Stimulated activated CD4-positive, alpha-beta T cell treated with anti-CD3 and anti-CD28 coated beads, Interleukin-2, amount 100 ng/mL, for 24 hours (primary cell): Measurements from ENCODE around the gene XPO5.
"Not testable (repeated sequence)": the region's sequence is repeated elsewhere in the genome, so short reads cannot be mapped to it uniquely, and the experiment has no call there.

Source experiments
- DNase-seq, 2 donors: peaks; one replicate each; pipeline ENCODE4 v3.0.0-alpha.2; 2020

XPO5 gene

DNA sequence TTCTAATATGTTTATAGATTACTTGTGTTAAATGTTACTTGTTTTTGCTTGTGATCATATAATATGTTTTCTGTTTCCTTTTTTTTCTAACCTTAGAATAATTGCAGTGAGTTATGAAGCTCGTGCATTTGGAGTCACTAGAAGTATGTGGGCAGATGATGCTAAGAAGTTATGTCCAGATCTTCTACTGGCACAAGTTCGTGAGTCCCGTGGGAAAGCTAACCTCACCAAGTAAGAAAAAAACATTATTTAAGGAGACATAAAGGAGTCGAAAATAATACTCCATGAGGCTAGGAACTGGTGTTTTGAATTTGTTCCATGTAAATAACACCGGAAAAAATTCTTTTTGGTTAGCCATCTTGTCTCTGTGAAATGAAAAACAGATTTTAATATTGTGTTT lies 7.1 kb upstream of the XPO5 start:
- no peak for DNase-seq

DNA sequence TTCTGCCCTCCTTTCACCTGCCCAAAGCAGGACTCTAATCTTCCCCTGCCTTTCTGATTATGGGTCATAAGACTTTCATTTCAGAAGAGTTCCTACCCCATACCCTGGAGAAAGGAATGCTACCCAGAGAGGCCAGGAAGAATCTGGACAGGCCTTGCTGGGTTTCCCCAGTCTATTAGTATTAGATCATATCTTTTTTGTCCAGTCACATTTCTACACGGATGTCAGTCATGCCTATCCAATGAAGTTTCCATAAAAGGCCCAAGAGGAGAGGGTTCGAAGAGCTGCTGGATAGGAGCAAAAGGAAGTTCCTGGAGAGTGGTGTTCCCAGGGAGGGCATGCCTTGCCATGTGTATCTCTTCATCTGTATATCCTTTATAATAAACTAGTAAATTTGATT lies 3.3 kb upstream of the XPO5 start:
- no peak for DNase-seq

DNA sequence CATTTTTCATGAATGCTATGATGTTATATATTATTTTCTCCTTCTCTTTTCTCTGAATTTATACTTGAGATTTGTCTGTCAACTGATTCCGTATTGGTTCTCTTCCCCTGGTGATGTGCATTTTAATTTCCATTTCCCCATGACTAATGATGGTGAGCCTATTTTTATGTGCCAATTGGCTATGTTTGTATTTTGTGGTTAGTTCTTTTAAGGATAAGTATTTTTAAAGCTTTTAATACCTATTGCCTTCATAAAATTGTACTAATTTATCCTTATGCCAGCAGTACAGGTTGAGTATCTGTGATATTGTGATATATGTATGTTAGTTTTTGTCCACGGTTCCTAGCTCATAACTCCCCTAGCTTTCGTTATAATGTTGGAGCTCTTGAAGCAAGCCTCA lies 2.9 kb upstream of the XPO5 start:
- no peak for DNase-seq

DNA sequence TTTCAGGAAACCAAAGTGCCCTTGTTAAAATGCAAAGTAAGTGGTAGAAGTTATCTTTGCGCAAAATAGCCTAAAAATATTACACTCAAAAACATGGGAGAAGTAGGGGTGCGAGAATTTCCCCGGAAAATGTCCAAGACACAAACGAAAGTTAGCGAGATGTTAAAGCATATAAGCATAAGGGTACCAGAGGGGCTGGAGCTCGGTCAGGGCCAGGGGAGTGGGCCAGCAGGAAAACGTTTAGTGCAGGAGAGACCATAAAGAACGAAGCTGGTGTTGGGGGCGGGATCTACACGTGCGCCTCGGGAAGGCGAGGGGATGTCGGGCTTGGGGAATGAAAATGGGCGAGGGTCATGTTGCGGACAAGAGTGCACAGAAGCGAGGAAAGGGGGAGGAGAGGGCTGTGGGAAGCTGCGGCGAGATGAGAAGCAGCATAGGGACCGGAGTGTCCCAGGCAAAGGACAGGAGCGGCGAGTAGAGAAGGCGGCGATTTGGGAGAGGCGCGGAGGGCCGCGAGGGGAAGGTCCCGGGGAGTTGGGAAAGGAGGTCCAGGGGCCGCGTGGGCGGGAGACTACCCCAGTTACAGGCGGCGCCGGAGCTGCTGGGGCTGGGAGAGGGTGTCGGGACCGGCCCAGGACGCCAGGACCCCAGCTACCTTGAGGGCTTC lies 600 bp downstream of the XPO5 start:
- peak; percentile 56 to 57 for DNase-seq

DNA sequence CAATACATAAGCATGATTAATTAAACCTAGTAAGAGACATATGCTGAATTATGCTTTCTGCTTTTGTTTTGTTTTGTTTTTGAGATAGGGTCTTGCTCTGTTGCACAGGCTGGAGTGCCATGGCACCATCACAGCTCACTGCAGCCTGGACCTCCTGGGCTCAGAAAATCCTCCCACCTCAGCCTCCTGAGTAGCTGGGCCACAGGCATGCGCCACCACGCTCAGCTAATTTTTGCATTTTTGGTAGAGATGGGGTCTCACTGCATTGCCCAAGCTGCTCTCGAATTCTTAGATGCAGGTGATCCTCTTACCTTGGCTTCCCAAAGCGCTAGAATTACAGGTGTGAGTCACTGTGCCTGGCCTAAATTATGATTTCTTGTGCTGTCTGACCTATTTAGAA lies 3.8 kb downstream of the XPO5 start:
- no peak for DNase-seq

DNA sequence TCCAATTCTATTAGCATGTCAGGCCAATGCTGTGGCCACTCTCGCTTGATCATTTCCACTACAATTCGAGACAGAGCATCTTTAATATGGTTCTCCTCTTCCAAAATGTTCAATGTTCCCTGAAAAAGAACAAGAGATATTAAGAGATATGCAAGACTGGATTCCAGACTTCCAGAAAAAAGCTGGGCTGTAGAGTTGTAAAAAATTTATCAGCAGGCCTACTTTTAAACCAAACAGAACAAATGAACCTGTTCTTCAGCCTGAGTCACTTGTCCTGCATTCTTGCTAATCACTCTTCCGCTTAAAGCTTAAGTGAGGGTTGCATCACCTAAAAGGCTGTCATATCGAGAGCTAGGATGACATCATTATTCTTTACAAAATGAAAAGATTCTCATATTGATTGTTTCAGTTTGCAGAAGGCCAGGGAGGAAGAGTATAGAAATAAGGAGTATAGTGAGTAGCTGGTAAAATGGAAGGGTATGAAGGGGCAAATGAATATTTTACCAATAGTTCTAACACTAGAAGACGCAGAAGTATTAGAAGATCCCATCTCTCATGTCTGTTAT lies 4.9 kb downstream of the XPO5 start:
- DNase-seq: no peak

DNA sequence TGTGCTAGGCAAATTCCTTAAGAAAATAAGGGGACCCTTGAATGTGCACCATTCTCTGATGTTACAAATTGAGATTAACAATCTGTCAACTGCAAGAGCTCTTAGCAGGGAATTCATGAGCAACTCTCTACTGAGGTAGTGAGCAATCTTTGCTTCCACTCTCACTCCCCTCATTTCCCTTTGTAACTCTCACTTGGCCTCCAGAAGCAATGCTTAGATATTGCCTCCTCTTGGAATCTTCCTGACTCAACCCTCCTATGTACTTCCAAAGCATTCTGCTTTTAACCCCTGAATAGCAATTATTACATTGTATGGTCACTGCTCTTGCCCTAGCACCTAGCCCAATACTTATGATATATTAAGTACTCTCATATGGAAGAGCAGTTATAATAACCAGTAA lies 16.5 kb downstream of the XPO5 start:
- no peak for DNase-seq

DNA sequence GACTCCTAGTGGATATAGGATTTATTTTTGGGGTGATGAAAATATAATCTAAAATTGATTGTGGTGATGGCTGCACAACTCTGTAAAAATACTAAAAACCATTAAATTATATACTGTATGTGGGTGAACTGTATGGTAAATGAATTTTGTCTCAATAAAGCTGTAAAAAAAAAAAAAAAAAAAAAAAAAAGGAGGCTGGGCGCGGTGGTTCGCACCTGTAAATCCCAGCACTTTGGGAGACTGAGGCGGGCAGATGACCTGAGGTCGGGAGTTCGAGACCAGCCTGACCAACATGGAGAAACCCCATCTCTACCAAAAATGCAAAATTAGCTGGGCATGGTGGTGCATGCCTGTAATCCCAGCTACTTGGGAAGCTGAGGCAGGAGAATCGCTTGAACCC lies 18.2 kb downstream of the XPO5 start:
- DNase-seq: not testable (repeated sequence)

DNA sequence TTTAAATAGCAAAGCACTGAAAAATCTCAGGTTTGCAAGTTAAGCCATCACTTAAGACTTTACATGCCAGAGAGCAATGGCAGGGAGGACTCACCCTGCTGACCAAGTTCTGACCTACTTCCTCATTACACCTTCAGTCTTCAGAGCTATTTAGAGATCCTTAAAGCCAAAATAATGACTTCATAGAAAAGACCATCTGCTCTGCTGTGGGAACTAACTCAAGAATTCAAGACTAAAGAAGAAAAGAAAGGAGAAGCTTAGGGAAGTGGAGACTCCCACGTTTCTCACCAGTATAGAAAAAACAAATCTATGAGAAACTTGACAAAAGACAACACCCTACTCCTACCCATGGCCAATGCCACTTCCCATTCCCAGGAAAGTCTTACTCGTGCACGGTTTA lies 28.6 kb downstream of the XPO5 start:
- no peak for DNase-seq

DNA sequence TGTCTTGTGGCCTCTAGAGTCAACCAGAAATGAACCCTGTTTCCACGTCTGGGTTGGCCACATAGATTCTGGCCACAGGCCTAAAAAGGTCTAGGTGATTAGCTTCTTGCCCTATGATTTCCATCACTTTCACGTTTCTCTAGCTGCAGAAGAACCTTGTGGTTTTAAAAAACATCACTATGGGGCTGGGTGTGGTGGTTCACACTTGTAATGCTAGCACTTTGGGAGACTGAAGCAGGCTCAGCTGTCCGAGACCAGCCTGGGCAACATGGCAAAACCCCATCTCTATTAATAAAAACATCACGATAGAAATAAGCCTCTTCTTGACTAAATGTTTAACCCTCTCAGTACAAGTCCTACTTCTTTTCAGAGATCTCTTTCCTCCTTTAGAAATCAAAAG lies 31.4 kb downstream of the XPO5 start:
- DNase-seq: no peak

DNA sequence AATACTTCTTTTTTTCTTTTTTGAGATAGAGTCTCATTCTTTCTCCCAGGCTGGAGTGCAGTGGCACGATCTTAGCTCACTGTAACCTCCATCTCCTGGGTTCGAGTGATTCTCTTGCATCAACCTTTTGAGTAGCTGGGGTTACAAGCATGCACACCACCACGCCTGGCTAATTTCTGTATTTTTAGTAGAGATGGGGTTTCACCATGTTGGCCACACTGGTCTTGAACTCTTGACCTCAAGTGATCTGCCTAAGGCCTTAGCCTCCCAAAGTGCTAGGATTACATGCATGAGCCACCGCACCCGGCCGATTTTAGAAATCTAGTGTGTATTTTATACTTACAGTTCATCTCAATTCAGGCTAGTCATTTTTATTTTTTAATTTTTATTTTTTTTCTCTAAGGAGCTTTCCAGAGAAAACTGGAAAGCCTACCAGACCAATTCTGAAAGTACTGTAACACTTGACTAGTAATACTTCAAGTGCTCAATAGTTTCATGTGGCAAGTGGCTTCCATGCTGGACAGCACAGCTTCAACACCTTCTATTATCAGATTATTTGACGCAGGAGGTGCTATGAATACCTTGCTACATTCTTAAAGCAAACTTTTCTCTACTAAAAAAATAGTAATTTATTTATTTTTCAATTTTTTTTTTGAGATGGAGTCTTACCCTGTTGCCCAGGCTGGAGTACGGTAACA lies 33.9 kb downstream of the XPO5 start:
- no peak for DNase-seq

DNA sequence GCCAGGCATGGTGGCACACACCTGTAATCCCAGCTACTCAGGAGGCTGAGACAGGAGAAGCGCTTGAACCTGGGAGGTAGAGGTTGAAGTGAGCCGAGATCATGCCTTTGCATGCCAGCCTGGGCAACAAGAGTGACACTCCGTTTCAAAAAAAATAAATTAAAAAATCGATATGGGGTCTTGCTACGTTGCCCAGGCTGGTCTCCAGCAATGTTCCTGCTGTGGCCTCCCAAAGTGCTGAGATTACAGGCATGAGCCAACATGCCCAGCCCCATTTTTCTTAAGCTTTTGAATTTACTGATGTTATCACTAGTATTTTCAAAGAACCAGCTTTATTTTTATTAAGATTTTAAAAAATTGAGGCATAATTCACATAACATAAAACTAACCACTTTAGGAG lies 35.3 kb downstream of the XPO5 start:
- DNase-seq: no peak

DNA sequence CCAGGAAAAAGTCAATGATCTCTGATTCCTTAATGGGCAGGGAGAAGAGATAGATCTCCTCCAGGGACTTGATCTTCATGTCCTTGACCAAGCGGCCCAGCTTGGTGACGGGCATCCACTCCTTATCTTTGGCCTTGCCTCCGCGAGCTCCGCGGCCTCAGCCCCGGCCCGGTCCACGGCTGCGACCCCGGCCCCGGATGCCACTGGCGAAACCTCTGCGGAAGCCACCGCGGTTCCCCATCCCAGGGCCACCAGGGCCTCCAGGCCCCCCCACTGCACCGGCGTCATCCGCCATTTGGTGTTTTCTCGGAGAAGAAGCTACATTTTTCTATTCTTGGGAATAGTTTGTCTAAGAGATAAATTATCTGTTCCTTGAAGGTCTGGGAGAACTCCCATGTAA lies 36.4 kb downstream of the XPO5 start:
- DNase-seq: not testable (repeated sequence)

DNA sequence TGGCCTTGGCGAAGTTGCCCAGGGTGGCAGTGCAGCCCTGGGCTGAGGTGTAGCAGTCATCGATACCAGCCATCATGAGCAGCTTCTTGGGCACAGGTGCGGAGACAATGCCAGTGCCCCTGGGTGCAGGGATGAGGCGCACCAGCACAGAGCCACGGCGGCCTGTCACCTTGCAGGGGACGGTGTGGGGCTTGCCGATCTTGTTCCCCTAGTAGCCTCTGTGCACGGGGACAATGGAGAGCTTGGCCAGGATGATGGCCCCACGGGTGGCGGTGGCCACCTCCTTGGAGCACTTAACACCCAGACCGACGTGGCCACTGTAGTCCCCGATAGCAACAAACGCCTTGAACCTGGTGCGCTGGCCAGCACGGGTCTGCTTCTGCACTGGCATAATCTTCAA lies 36.9 kb downstream of the XPO5 start:
- not testable (repeated sequence) for DNase-seq

DNA sequence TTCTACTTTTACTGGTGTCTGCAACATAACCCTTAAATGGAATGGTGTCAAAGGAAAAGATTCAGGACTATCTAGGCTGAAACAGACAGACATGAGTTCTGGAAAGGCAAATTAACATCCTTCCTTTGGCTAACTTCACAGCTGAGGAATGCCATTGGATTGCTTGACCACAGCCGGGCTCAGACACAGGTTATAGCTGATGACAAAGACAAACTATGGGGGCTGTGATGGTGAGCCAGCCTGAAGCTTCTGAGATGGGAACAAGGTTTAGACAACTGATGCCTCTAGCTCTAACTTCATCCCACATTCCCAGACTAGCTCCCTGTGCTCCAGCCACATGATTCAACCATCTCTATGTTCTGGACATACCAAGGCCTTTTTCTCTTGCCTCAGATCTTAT lies 43.6 kb downstream of the XPO5 start:
- DNase-seq: no peak

DNA sequence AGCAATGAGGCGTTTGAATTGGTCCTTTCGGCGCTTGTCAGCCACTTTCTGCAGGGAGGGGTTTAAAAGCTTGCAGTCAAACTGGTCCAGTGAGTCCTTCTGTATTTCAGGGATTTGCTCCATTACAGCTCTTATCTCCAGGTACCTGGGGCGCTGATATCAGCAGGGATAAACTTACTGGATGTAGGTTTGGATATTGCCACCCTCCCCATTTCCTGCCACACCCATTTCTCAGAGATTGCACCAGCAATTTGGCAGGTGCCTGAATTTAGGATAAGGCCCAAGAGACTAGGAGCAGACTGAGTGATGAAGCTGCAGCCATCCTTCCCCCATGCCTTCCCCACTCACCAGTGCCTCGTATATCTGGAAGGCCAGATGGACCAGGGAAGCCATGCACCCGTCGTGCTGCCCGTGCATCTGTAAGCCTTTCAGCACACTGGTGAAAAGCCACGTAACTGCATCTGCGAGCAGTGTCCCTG lies 51.3 kb downstream of the XPO5 start:
- no peak for DNase-seq

DNA sequence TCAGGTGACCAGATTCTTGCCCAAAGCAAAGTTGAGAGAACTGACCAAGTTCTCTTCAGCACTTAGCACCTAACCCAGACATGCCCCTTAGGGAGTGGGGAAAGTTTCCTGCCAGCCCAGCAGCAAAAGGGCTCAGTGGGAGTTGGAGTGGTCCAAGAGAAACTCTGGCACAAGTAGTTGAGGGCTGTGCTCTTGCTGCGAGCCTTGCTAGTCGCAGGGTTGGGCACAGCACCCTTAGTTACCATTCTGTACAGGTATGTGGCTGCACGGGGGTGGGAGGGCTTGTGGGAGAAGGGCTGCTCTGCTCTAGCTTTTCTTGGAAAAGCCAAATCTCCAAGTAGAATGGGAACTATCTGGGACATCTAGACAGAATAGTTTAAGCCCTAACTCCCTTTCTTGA lies 52.6 kb downstream of the XPO5 start:
- no peak for DNase-seq

DNA sequence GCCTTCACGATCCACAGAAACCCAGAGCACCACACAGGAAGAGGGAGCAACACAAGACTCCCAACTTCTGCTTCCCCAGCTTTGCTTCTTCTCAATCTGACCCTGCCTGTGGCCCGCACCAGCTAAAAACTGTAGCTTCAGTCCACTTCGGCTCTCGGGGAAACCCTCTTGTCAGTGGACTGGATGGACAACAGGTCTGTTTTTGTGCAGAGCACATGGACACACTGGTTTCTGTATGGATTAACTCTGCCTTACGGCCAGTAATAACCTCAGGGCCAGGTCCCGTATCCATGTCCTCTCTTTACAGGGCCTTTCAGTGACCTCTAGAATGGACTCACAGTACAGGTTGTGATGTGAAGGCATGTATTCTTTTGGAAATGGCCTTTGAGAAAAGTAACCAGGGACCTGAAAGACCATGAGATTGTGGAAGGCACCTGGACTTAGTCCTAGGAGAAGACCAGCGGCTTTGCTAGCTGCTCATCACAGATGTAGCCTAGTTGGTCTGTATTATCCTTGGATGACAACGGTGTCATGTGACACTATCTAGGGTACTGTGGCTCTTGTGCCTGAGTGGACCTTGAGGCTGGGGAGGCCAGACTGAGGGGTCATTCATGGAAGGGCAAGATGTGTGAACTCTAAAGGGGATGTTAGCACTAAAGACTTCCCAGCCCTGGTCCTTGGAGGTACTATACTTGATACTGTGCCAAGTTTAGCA lies 53.1 kb downstream of the XPO5 start:
- DNase-seq: no peak

DNA sequence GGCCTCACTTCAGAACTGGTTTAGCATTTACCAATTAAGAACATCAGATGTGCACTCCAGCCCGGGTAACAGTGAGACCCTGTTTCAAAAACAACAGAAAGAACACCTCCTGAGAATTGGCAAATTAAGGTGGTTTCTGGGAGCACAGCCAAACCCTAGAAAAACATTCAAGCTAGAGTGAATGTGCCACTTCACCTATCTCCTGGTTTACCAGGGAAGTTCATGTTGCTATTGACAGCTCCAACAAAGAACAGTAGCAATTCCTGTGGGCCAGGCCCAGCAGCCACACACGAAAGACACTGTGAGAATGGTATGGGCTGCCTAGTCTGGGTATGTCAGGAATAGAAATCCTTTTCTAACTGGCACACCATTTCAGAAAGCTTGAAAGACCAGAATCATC lies 54.0 kb downstream of the XPO5 start:
- DNase-seq: no peak

DNA sequence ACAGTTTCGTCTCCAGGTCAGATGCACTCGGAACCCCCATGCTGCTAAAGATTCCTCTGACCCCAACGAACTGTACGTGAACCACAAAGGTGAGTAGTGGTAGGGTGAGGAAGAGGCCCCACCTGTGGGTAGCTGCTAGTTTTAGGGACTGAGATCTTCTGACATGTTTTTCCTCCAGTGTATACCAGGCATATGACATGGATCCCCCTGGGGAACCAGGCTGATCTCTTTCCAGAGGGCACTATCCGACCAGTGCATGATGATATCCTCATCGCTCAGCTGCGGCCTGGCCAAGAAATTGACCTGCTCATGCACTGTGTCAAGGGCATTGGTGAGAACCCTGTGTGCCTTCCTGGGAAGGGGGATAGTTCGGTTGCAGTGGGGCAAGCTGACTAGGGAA lies 55.7 kb downstream of the XPO5 start:
- DNase-seq: no peak

DNA sequence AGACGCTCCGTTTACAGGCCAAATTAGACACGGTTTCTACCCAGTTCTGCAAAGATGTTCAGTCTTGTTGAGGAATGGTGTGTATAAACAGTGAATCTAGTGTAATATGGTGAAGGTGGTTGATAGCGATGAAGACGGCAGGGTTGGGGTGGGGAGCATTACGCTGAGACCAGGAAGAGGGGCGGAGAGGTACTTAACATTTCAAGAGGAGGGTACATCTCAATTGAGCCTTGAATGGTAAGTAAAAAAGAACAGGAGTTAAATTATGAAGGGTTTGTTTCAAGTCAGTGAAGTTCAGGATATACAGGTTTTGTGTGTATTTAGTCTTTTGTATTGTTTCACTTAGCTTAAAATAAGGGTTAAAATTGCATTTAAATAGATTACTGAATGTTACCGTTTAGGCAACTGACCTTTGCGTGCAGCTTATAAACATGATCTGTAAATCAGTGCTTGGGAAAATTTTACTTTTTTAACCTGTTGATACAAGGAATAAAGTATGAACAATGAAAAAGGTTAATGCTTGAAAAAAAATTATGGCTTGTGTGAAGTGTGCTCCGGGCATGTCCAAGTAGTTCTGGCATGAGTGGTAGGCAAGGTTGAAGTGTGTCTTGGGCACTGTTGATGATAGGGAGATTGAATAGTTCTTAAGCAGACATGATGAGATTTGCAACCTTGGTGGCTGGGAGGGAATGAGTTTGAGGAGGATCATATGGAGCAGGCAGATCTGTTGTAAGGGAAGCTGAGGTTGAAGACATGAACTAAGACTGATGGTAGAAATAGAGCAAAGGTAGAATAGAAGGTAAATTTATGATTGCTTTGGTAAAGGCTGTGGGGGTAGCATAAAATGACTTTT lies 58.1 kb downstream of the XPO5 start:
- no peak for DNase-seq

DNA sequence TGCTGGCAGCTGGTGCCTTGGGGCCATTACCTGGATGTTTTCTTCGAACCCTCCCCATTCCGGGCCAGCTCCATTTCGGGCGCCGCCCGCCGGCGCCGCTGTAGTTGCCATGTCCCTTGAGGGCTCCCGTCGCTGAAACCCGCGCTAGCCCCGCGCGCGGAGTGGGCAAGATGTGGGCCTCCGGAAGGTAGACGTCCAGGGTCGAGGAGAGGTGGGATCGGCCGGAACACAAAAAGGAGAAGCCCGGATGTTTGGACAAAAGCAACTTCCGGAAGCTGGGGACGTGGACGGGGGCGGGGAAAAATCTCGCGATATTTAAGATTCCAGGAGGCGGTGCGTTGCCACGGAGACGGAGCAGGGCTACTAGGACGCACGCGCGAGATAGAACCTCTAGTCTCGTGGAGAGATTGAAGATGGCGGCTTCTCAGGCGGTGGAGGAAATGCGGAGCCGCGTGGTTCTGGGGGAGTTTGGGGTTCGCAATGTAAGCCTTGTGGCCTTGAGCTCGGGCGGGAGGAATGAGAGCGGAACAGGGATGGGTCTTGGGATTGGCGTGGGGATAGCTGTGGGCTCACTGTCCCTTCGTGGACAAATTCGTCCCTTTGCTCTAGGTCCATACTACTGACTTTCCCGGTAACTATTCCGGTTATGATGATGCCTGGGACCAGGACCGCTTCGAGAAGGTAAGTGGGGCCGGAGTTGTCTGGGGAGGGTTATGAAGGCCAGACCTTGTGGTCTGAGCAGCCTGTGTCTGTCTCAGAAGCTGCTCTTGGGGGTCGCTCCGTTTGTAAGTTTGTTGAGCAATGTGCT lies 58.9 kb downstream of the XPO5 start, which contains the start of the genes POLR1C and YIPF3:
POLR1C (plus strand) TSS at position 393 of the 808 bp plus-strand sequence; CDS start at position 414, 21 bp downstream.
YIPF3 (minus strand) TSS at position 230 of the 808 bp plus-strand sequence; CDS start at position 111, 119 bp downstream.
- DNase-seq: peak; percentile 95 to 97
